Femur (tissue), 1 donor: ENCODE results near the gene CACNA1I.

ENCODE experiments used
- DNase-seq: peaks from one replicate; pipeline ENCODE4 v3.0.0-alpha.2; 2017

Gene CACNA1I

GRCh38 chr22:39671936-39672335 is 101.4 kb downstream of the CACNA1I start:
- no peak for DNase-seq

- DNase-seq: no peak
Observed at GRCh38 chr22:39674536-39674935, 104.0 kb downstream of the CACNA1I start.

- DNase-seq: no peak
Observed at GRCh38 chr22:39675947-39676346, 105.4 kb downstream of the CACNA1I start.

- DNase-seq: no peak
Observed at GRCh38 chr22:39677967-39678366, 107.4 kb downstream of the CACNA1I start.

- no peak for DNase-seq
Observed at GRCh38 chr22:39678862-39679490, 108.4 kb downstream of the CACNA1I start.

- no peak for DNase-seq
Observed at GRCh38 chr22:39679652-39680051, 109.1 kb downstream of the CACNA1I start.

- DNase-seq: no peak
Observed at GRCh38 chr22:39680486-39680885, 109.9 kb downstream of the CACNA1I start.

GRCh38 chr22:39681038-39681861 is 110.7 kb downstream of the CACNA1I start:
- no peak for DNase-seq

- DNase-seq: no peak
Observed at GRCh38 chr22:39682994-39683393, 112.4 kb downstream of the CACNA1I start.

GRCh38 chr22:39683639-39684038 is 113.1 kb downstream of the CACNA1I start:
- DNase-seq: no peak

- no peak for DNase-seq
Observed at GRCh38 chr22:39684702-39685281, 114.2 kb downstream of the CACNA1I start.

GRCh38 chr22:39685336-39686177 is 115.0 kb downstream of the CACNA1I start:
- DNase-seq: no peak

GRCh38 chr22:39686178-39686620 is 115.6 kb downstream of the CACNA1I start:
- DNase-seq: no peak

- DNase-seq: no peak
Observed at GRCh38 chr22:39686776-39687525, 116.4 kb downstream of the CACNA1I start.

GRCh38 chr22:39688186-39688785 is 117.7 kb downstream of the CACNA1I start:
- no peak for DNase-seq

- DNase-seq: no peak
Observed at GRCh38 chr22:39689421-39689820, 118.9 kb downstream of the CACNA1I start.

- no peak for DNase-seq
Observed at GRCh38 chr22:39690881-39691605, 120.5 kb downstream of the CACNA1I start.

GRCh38 chr22:39693943-39694500 is 123.5 kb downstream of the CACNA1I start:
- no peak for DNase-seq

GRCh38 chr22:39697790-39698430 is 127.4 kb downstream of the CACNA1I start:
- no peak for DNase-seq
